Midbrain (tissue), 1 donor: ENCODE results near the gene LUC7L2.
"Not testable (repeated sequence)": the region's sequence is repeated elsewhere in the genome, so short reads cannot be mapped to it uniquely, and the experiment has no call there.

Experiments
- DNase-seq: peaks from one replicate; lab custom pipeline; 2025; lab: John Stamatoyannopoulos, UW

The LUC7L2 gene

GRCh38 chr7:139397192-139397591 is 37.5 kb downstream of the LUC7L2 start:
- DNase-seq, result no peak

DNA sequence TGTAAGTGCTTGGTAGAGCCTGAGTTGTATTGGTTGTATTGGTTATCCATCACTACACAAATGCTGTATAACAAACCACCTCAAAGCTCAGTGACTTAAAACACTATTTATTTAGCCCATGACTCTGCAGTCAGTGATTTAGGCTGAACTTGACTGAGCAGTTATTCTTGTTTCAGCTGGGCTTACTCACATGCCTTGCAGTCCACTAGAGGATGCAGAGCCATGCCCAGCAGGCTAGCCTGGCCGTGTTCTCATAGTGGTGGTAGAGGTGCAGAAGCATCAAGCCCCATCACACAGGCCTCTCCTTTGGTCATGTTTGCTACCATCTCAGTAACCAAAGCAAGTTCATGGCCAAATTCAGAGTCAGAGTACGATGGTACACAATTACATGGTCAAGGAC is 43.9 kb downstream of the LUC7L2 start:
- DNase-seq, result no peak

- DNase-seq, result no peak
Measured at GRCh38 chr7:139407555-139407954, 47.9 kb downstream of the LUC7L2 start.

DNA sequence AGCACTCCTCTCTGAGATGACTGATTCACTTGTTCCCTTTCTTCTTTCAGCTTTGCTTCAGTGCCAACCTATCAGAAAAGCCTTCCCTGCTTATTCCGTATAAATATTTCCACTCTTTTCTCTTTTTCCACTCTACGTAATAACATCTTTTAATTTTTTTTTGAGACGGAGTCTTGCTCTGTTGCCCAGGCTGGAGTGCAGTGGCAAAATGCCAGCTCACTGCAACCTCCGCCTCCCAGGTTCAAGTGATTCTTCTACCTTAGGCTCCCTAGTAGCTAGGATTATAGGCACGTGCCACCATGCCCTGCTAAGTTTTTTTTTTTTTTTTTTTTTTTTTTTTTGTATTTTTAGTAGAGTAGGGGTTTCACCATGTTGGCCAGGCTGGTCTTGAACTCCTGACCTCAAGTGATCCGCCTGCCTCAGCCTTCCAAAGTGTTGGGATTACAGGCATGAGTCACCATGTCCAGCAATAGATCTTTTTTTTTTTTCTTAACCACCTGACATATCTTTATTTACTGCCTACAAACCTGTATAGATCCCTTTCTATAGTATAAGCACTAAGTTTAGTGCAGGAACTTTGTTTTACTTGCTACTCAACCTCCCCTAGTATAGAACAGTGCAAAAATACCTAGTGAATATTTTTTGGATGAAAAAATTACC is 55.2 kb downstream of the LUC7L2 start:
- not testable (repeated sequence) for DNase-seq

DNA sequence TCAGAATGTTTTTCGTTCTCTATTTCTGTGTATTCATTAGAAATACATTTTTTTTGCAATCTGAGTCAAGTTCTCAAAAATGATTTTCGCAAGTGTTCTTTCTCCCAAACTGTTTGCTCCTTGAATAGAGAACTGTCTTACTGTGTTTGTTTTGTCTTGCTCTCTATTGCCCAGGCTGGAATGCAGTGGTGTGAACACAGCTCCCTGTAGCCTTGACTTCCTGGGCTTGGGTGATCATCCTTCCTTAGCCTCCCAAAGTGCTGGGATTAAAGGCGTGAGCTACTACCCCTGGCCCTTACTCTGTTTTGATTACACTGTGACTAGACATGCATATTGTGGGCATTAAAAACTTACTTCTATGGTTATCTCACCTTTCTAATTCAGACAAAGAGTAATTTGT is 56.7 kb downstream of the LUC7L2 start:
- DNase-seq, result no peak

- no peak for DNase-seq
Measured at GRCh38 chr7:139417478-139417877, 57.8 kb downstream of the LUC7L2 start.

- no peak for DNase-seq
Measured at GRCh38 chr7:139421123-139421522, 61.4 kb downstream of the LUC7L2 start.

GRCh38 chr7:139422126-139422525 is 62.4 kb downstream of the LUC7L2 start:
- DNase-seq, result no peak

DNA sequence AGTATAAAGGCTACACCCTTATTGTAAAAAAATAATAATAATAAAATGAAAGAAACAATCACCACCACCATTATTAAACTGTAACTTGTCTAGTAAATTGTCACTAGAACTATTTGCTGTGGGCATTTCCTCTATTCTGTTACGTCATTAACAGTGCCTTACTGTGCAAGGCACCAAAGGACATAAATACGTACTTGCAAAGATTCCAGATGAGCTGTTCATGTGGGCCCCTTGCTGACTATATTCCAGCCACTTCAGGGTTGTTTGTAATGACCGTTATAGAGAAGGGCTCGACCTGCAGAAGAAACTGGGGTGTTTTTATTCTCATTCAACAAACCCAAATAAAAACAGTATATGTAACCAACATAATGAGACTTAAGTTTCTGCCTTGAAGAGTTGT is 63.4 kb downstream of the LUC7L2 start:
- DNase-seq, result peak; percentile 44

DNA sequence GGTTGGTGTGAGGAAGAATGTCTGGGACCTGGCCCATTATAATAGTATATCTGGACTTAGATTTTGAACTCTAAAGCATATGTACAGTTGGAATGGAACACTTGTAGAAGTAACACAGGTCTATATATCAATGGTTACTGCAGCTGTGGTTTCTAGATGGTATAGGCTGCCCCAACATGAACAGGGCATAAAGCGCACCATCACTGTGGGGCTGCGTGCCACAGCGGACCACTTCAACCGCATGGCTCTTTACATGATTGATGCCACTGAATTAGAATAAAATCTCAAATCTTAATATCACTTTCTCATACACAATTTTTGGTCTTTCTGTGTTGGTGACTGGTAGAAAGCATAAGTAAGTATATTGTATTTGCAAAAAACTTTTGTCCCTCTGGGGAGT is 64.3 kb downstream of the LUC7L2 start:
- DNase-seq, result no peak

- not testable (repeated sequence) for DNase-seq
Measured at GRCh38 chr7:139425701-139426100, 66.0 kb downstream of the LUC7L2 start.

DNA sequence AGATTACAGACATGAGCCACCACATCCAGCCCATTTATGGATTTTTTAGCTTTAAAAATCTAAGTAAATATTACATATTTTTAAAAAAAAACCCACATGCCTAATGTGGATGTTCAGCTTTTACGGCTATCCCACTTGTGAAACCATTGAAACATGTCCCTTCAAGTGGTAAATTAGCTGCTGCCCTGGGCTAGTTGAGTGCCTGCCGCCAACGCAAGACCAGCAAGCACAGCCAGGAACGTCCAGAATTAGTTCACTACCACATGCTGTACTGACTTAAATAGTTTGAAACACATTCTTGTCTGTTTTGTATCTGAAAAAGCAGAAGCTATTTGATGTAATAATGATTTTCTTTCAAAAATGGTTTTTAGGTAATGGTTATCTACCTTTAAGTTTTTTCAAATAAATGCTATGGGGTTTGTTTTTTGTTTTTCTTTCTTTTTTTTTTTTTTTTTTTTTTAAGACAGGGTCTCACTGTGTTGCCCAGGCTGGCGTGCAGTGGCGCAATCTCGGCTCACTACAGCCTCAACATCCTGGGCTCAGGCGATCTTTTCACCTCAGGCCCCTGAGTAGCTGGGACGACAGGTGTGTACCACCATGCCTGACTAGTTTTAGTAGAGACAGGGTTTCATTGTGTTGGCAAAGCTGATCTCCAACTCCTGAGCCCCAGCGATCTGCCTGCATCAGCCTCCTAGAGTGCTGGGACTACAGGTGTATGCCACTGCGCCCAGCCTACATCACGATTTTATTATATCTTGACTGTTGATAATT is 66.7 kb downstream of the LUC7L2 start:
- no peak for DNase-seq

- DNase-seq, result no peak
Measured at GRCh38 chr7:139427029-139427420, 67.3 kb downstream of the LUC7L2 start.

- no peak for DNase-seq
Measured at GRCh38 chr7:139427788-139428187, 68.1 kb downstream of the LUC7L2 start.

DNA sequence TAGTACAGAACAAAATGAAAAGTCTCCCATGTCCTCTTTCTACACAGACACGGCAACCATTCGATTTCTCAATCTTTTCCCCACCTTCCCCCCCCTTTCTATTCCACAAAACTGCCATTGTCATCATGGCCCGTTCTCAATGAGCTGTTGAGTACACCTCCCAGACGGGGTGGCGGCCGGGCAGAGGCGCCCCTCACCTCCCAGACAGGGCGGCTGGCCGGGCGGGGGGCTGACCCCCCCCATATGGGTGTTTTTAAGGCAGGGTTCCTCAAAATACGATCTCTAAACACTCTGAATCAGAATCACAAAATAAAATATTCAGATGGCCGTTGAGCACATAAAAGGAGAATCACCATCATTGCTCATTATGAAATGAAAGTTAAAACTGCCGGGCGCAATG is 70.0 kb downstream of the LUC7L2 start:
- DNase-seq, result not testable (repeated sequence)

- no peak for DNase-seq
Measured at GRCh38 chr7:139430443-139430842, 70.7 kb downstream of the LUC7L2 start.

GRCh38 chr7:139431010-139431409 is 71.3 kb downstream of the LUC7L2 start:
- peak; percentile 17 for DNase-seq

GRCh38 chr7:139431459-139431858 is 71.8 kb downstream of the LUC7L2 start:
- DNase-seq, result peak; percentile 46

DNA sequence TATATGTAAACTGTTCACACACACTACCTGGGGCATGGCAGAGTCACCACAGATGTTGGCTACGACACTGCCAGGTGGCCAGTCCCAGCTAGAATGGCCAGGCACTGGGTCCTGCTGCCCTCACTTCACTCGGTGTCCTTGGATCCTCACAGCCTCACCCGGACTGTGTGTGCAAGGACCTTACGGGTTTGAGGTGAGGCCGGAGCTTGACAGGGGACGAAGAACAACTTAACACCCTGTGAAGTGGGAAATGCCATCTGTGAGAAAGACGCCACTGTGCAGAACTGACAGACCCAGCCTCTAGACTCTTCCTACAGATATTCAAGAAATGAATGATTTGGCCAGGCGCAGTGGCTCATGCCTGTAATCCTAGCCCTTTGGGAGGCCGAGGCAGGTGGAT is 77.1 kb downstream of the LUC7L2 start:
- DNase-seq, result no peak

DNA sequence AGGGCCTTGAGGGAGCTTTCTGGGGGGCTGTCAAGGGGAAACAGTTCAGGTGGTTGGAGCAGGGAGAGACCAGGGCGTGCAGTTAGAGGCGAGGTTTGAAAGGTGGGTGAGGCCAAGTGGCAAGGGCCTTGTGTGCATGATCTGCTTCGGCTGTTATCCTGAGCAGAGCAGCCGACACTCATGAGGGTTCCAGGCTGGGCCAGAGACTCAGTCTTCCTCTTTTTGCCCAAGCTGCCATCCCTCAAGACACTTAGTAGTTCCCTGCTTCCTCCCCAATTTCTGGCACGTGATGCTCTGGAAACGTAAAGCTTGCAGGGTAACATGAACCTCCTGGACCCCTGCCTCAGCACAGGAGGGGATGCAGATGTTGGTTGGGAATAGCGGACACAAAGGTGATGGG is 79.7 kb downstream of the LUC7L2 start:
- no peak for DNase-seq

DNA sequence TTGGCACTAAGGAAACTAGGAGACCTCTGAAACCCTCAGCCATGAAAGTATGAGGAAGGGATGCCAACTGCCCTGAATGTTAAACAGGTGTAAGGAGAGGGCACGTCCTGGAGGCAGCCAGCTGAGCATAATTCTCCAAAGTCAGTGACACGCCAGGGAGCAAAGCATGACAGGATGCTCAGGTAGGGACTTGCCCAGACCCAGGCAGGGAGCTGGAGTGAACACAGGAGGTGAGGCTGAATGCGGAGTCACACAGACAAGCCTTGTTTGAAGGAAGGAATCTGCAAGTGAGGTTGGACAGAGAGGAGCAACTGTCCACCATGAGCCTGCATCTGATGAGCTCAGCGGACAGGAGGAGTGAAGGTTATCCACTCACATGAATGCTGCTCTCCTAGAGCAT is 82.3 kb downstream of the LUC7L2 start:
- no peak for DNase-seq

DNA sequence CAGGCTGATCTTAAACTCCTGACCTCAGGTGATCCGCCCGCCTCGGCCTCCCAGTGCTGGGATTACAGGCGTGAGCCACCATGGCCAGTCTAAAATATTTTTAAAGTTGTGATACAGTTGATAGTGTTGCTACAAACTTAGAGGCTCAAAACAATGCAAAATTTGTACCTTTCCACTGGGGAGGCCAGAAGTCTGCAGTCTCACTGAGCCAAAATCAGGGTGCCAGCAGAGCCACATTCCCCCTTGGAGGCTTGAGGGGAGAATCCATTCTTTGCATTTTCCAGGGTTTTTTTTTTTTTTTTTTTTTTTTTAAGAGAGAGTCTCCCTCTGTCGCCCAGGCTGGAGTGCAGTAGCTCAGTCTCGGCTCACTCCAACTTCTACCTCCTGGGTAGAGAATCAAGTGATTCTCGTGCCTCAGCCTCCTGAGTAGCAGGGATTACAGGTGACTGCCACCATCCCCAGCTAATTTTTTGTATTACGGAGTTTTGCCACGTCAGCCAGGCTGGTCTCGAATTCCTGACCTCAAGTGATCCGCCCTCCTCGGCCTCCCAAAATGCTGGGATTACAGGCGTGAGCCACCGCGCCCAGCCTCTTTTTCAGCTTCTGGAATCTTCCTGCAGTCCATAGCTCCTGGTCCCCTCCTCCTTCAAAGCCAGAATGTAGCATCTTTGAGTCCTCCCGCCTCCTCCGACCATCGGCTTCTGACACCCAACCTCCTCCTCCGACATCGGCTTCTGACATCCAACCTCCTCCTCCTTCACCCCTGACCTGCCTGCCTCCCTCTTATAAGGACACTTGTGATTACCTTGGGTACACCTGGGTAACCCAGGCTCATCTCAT is 86.6 kb downstream of the LUC7L2 start:
- DNase-seq, result no peak

DNA sequence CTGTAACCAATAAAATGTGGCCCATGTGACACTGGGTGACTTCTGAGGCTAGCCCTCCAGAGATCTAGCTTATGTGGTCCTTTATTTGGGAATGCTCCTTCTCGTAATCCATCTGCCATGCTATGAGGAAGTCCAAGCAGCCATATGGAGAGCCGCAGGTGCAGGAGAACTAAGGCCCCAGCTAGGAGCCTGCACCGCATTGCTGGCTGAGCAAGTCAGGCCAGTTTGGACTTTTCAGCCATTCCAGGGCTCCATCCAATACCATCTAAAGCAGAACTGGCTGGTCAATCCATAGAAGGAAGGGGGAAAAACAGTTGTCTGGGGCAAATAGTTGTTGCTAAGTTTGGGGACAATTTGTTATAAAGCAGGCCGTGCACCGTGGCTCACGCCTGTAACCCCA is 91.2 kb downstream of the LUC7L2 start:
- no peak for DNase-seq
